GM12878 (cell line): ENCODE data around the gene LONRF3. TPM values are rescaled to one million over a fixed set of nuclear protein-coding genes. Genes with fewer than 3 reads are reported as not detected.

Experiments used
- ATAC-seq: fragments of 200-7000 bp; cut with Tn5 transposase; 3 replicates; pipeline ENCODE4 v1.9.1; 2020; ENCODE audit warnings: mild to moderate bottlenecking, moderate library complexity
- BruUV-seq: library from RNA; stranded (reverse); fragments of 400-500 nt; replicated peaks from 2 replicates; lab custom pipeline; 2021; lab: Mats Ljungman, UMichigan
- CTCF ChIA-PET: fragments of 300-600 bp; sonication (Branson Sonifier 250); formaldehyde crosslinking; extraction: SDS; loops from one replicate; lab custom pipeline; 2021; ENCODE audit warnings: inconsistent platforms; lab: Yijun Ruan, JAX
- POLR2A ChIA-PET: fragments of 350-600 bp; formaldehyde crosslinking; extraction: SDS; loops from one replicate; lab custom pipeline; 2021; ENCODE audit warnings: inconsistent platforms; lab: Charles Lee
- RAD21 ChIA-PET: fragments of 300-600 bp; sonication (Branson Sonifier 250); formaldehyde crosslinking; loops from one replicate; lab custom pipeline; 2023; ENCODE audit warnings: antibody characterized with exemption; ENCODE audit not compliant: unreplicated experiment; lab: Charles Lee
- SMC1A ChIA-PET: fragments of 300-600 bp; sonication (Branson Sonifier 250); formaldehyde crosslinking; loops from one replicate; lab custom pipeline; 2023; ENCODE audit not compliant: unreplicated experiment, uncharacterized antibody; lab: Charles Lee
- DNase-seq: peaks from one replicate; pipeline ENCODE4 v3.0.0-alpha.2; 2011; ENCODE audit warnings: low read depth, low spot score
- FAIRE-seq: peaks from 3 replicates; lab custom pipeline; 2011; peaks lifted over from hg19 to GRCh38; lab: Jason Lieb, UNC
- H2AFZ ChIP-seq: 2 replicates; pipeline ENCODE4 v1.6.0; 2011; ENCODE audit warnings: low read depth, low read length, control low read depth; ENCODE audit not compliant: control insufficient read depth
- H3K27ac ChIP-seq: 2 replicates; pipeline ENCODE4 v1.5.1; 2011; ENCODE audit warnings: control low read depth; ENCODE audit not compliant: control insufficient read depth, insufficient read depth
- H3K27me3 ChIP-seq, 2 experiments: replicated peaks in 1 of 2; 2 replicates each; pipeline versions ENCODE4 v1.6.0 to v1.6.1; 2011; ENCODE audit warnings: low read length in 1 of 2; ENCODE audit not compliant: control insufficient read depth in 2 of 2, insufficient read depth in 2 of 2
- H3K36me3 ChIP-seq, 2 experiments: 2 replicates each; pipeline ENCODE4 v1.5.1; 2011; ENCODE audit warnings: low read length in 1 of 2; ENCODE audit not compliant: control insufficient read depth in 2 of 2, insufficient read depth in 2 of 2
- H3K4me1 ChIP-seq: 2 replicates; pipeline ENCODE4 v1.6.1; 2011; ENCODE audit warnings: mild to moderate bottlenecking, low read length, moderate library complexity, mixed read lengths; ENCODE audit not compliant: control insufficient read depth, insufficient read depth
- H3K4me2 ChIP-seq: 2 replicates; pipeline ENCODE4 v1.6.0; 2011; ENCODE audit warnings: control low read depth; ENCODE audit not compliant: control insufficient read depth, insufficient read depth
- H3K4me3 ChIP-seq: fragments of 200-600 bp; sonication (generic); 2 replicates; pipeline ENCODE4 v1.5.1; 2016
- H3K79me2 ChIP-seq: 2 replicates; pipeline ENCODE4 v1.6.0; 2011; ENCODE audit warnings: low read length; ENCODE audit not compliant: control insufficient read depth, insufficient read depth
- H3K9ac ChIP-seq: 2 replicates; pipeline ENCODE4 v1.8.0; 2011; ENCODE audit warnings: low read length, control low read depth, mixed read lengths; ENCODE audit not compliant: control insufficient read depth, insufficient read depth
- H3K9me3 ChIP-seq: replicated peaks from 3 replicates; pipeline ENCODE4 v1.5.1; 2011; ENCODE audit warnings: mild to moderate bottlenecking, low read length; ENCODE audit not compliant: control insufficient read depth, insufficient read depth
- H4K20me1 ChIP-seq: 2 replicates; pipeline ENCODE4 v1.6.0; 2011; ENCODE audit not compliant: control insufficient read depth, insufficient read depth
- EED ChIP-seq: sonication (generic); IDR thresholded peaks from 2 replicates; pipeline ENCODE4 v1.6.1; 2016; ENCODE audit warnings: antibody characterized with exemption, low read depth
- FOXK2 ChIP-seq: fragments of 450-650 bp; IDR thresholded peaks from 2 replicates; pipeline ENCODE4 v1.6.1; 2017; ENCODE audit warnings: mild to moderate bottlenecking, moderate library complexity
- FOXM1 ChIP-seq: IDR thresholded peaks from 2 replicates; pipeline ENCODE4 v1.6.1; 2012; ENCODE audit warnings: low read depth, mild to moderate bottlenecking, inconsistent platforms, low read length, moderate library complexity
- GABPA ChIP-seq: IDR thresholded peaks from 2 replicates; pipeline ENCODE4 v1.6.1; 2014; ENCODE audit warnings: antibody characterized with exemption, low read depth, mild to moderate bottlenecking, inconsistent platforms
- MTA3 ChIP-seq: IDR thresholded peaks from 2 replicates; pipeline ENCODE4 v1.6.1; 2012; ENCODE audit warnings: low read length, inconsistent platforms, borderline replicate concordance
- PAX8 ChIP-seq: fragments of 450-650 bp; IDR thresholded peaks from 2 replicates; pipeline ENCODE4 v1.6.1; 2017; ENCODE audit warnings: mild to moderate bottlenecking, moderate library complexity
- POLR2A ChIP-seq: IDR thresholded peaks from 2 replicates; pipeline ENCODE4 v1.6.1; 2011; ENCODE audit warnings: low read depth, mild to moderate bottlenecking, low read length
- SIX5 ChIP-seq: IDR thresholded peaks from 2 replicates; pipeline ENCODE4 v1.6.1; 2011; ENCODE audit warnings: mild to moderate bottlenecking, low read depth, low read length, moderate library complexity; ENCODE audit not compliant: severe bottlenecking
- TCF3 ChIP-seq: IDR thresholded peaks from 2 replicates; pipeline ENCODE4 v1.6.1; 2012; ENCODE audit warnings: low read depth, mild to moderate bottlenecking, low read length, borderline replicate concordance; ENCODE audit not compliant: insufficient read depth
- WGBS: methylation state at CpG from one replicate; pipeline ENCODE4 v1.1.6; 2016; ENCODE audit warnings: low lambda C conversion rate; ENCODE audit not compliant: insufficient replicate concordance, insufficient coverage; ENCODE audit errors: missing lambda C conversion rate; 5-methylcytosine and 5-hydroxymethylcytosine counted together
- in situ Hi-C: fragments of 300-500 bp; cut with MboI; formaldehyde crosslinking; loops from 9 replicates; pipeline ENCODE4 v1.14.3; 2018; ENCODE audit warnings: mixed read lengths
- intact Hi-C: fragments of 100-400 bp; cut with micrococcal nuclease; formaldehyde crosslinking; loops from one replicate; pipeline ENCODE4 v1.14.2; 2022; ENCODE audit not compliant: unreplicated experiment
- polyA plus RNA-seq, 11 experiments: library from polyadenylated mRNA; depleted of rRNA in 4 of 11; unstranded in 6 of 11; stranded (reverse) in 5 of 11; fragments of >200 nt; fragmentation: Nextera tagmentation in 4 of 11; fragmentation: Illumina TruSeq in 1 of 11; extraction: Ambion mirVana in 4 of 11; extraction: Trizol in 1 of 11; gene quantifications; 1 replicate in 1 of 11; 2 replicates in 10 of 11; pipeline versions ENCODE4 v1.2.1 to v1.2.3, GENCODE V29; 2011 to 2016; ENCODE audit warnings: inconsistent platforms in 2 of 11, missing spikeins in 2 of 11, low read depth in 1 of 11
- total RNA-seq, 4 experiments: library from RNA; depleted of rRNA in 3 of 4; stranded (reverse); fragments of >200 nt in 3 of 4; fragmentation: Illumina TruSeq in 1 of 4; extraction: Trizol in 1 of 4; gene quantifications; 2 replicates each; pipeline versions ENCODE4 v1.2.1 to v1.2.3, GENCODE V29; 2013 to 2021
- TF ChIP-seq, protein P1 (sequence below): fragments of 450-650 bp; IDR thresholded peaks from 2 replicates; pipeline ENCODE4 v1.6.1; 2017; ENCODE audit warnings: antibody characterized with exemption, mild to moderate bottlenecking, moderate library complexity

Gene LONRF3
- total and polyA plus RNA-seq, 10 of the 15 experiments (the other 5 are each of a cell fraction or from before 2014, with no cell fraction given), result 0.05 to 0.23 (median 0.09) TPM; not detected in 3

DNA sequence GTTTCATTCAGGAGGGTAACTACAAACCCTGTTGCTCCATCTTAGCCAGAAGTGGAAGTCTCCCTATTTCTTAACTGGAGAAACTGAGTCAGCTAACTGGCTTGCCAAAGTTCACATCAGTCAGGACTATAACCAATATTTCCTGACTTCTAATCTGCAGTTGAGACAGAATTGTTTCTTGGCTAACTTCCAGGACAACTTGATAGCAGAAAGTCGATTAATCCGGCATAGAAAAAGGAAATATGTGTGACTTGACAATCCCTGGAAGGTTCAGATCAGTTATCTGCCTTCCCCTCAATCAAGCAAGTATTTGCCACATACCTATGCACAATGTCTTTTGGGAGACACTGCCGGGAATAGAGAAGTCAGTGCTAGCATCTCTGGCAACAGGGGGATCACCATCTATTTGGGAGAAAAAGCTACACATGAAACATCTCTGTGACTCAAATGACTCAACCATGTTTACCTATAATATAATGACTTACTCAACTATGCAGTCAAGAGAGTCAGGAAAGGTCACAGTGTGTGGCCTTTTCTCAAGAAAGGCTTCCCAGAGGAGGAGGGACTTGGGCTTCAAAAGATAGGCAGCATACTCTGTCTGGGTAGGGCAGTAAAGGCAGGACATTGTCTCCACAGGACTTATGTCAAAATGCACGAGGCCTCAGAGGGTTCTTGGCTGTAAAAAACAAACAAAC lies 12.4 kb upstream of the LONRF3 start:
- FAIRE-seq (no peak), DNase-seq (no peak), ATAC-seq (no peak)
- Histone ChIP-seq H3K4me3 (no peak overlapping the region), H3K9ac (no peak overlapping the region), H3K27ac (no peak overlapping the region), H4K20me1 (no peaks in the 10 kb centered on the region), H3K36me3 (no peaks in the 10 kb centered on the region), H3K4me1 (no peaks in the 10 kb centered on the region), H3K27me3 (no peaks in the 10 kb centered on the region; a peak in 1 of 4 replicates), H3K79me2 (no peaks in the 10 kb centered on the region), H3K9me3 (no peaks in the 10 kb centered on the region), H2AFZ (no peak overlapping the region), H3K4me2 (no peak overlapping the region)
- ChIA-PET RAD21 (no interaction called here), CTCF (no interaction called here), SMC1A (no interaction called here), POLR2A (no interaction called here)
- in situ Hi-C loops (no loop called here), intact Hi-C loops (no loop called here)
- TF ChIP-seq GABPA (no peak), MTA3 (no peak), FOXM1 (no peak), EED (no peak), PAX8 (no peak), SIX5 (no peak), POLR2A (no peak), TCF3 (no peak), FOXK2 (no peak)
- TF ChIP-seq, protein P1, sequence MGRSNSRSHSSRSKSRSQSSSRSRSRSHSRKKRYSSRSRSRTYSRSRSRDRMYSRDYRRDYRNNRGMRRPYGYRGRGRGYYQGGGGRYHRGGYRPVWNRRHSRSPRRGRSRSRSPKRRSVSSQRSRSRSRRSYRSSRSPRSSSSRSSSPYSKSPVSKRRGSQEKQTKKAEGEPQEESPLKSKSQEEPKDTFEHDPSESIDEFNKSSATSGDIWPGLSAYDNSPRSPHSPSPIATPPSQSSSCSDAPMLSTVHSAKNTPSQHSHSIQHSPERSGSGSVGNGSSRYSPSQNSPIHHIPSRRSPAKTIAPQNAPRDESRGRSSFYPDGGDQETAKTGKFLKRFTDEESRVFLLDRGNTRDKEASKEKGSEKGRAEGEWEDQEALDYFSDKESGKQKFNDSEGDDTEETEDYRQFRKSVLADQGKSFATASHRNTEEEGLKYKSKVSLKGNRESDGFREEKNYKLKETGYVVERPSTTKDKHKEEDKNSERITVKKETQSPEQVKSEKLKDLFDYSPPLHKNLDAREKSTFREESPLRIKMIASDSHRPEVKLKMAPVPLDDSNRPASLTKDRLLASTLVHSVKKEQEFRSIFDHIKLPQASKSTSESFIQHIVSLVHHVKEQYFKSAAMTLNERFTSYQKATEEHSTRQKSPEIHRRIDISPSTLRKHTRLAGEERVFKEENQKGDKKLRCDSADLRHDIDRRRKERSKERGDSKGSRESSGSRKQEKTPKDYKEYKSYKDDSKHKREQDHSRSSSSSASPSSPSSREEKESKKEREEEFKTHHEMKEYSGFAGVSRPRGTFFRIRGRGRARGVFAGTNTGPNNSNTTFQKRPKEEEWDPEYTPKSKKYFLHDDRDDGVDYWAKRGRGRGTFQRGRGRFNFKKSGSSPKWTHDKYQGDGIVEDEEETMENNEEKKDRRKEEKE, result no peak
- BruUV-seq, result no TSS peak
- WGBS, result 5% methylated on average over 4 of the region's 4 CpGs
